Measurements from ENCODE around the gene DNAJC5.

- TF ChIP-seq CTCF (IDR thresholded peaks at IDR 0.05; ENCODE audit: extremely low read depth in 1 of 2, insufficient read depth in 1 of 2, low read depth in 1 of 2, low read length in 2 of 2) = no peak
- no peak for TF ChIP-seq POLR2A (IDR thresholded peaks at IDR 0.05; ENCODE audit: low read depth, low read length)
- TF ChIP-seq POLR2AphosphoS5 (IDR thresholded peaks at IDR 0.05; ENCODE audit: insufficient read depth, low read depth, low read length) = no peak
- no peak for TF ChIP-seq JUN (IDR thresholded peaks at IDR 0.05; ENCODE audit: borderline replicate concordance, insufficient read depth, insufficient read length, low read depth)
Observed at GRCh38 chr20:63933646-63934045, 38.7 kb downstream of the DNAJC5 start.
